ENCODE measurements around the gene COX10. TPM values are rescaled to one million over a fixed set of nuclear protein-coding genes. Genes with fewer than 3 reads are reported as not detected.

Gene COX10
- total RNA-seq, 1 experiment from 2014 or later: 20.0 TPM

- TF ChIP-seq CTCF (conservative IDR thresholded peaks at IDR 0.05; ENCODE audit: low read depth, low read length) (no peak), EZH2 (IDR thresholded peaks at IDR 0.05; ENCODE audit: borderline replicate concordance, low read depth, low read length, poor library complexity, severe bottlenecking) (no peak)
- Histone ChIP-seq H3K9me3 (ENCODE audit: low read depth, low read length, poor library complexity, severe bottlenecking) (no peaks in the 10 kb centered on the region), H3K27ac (ENCODE audit: low read depth, low read length, poor library complexity, severe bottlenecking) (no peak overlapping the region), H3K4me1 (ENCODE audit: insufficient read depth, low read length, poor library complexity, severe bottlenecking) (peaks cover 24% of the 10 kb centered on the region), H3K36me3 (ENCODE audit: insufficient read depth, low read length, poor library complexity, severe bottlenecking) (no peaks in the 10 kb centered on the region), H3K4me3 (ENCODE audit: low read depth, low read length, poor library complexity, severe bottlenecking) (no peak overlapping the region), H3K27me3 (replicated peaks; ENCODE audit: insufficient read depth, low read depth, low read length, poor library complexity) (no peaks in the 10 kb centered on the region)
- CTCF ChIA-PET: no interaction called here
- intact Hi-C loops (cut with micrococcal nuclease; ENCODE audit: unreplicated experiment): no loop called here
- no TSS peak for BruUV-seq (replicated peaks)
- POLR2A ChIA-PET (ENCODE audit: low non-redundant PET): interaction anchor here (0.7 kb wide), 1 partner anchor 11 kb away, joined by 3 read pairs; no protein-coding TSS in a partner anchor
- DNase-seq (ENCODE audit: low spot score): peak; percentile 17
Observed at GRCh38 chr17:14094676-14095601, 25.6 kb downstream of the COX10 start.

- TF ChIP-seq EZH2 (IDR thresholded peaks at IDR 0.05; ENCODE audit: borderline replicate concordance, low read depth, low read length, poor library complexity, severe bottlenecking) (no peak), CTCF (conservative IDR thresholded peaks at IDR 0.05; ENCODE audit: low read depth, low read length) (no peak)
- Histone ChIP-seq H3K4me3 (ENCODE audit: low read depth, low read length, poor library complexity, severe bottlenecking) (no peak overlapping the region), H3K9me3 (ENCODE audit: low read depth, low read length, poor library complexity, severe bottlenecking) (no peaks in the 10 kb centered on the region), H3K27ac (ENCODE audit: low read depth, low read length, poor library complexity, severe bottlenecking) (no peak overlapping the region), H3K4me1 (ENCODE audit: insufficient read depth, low read length, poor library complexity, severe bottlenecking) (peaks cover 24% of the 10 kb centered on the region), H3K36me3 (ENCODE audit: insufficient read depth, low read length, poor library complexity, severe bottlenecking) (no peaks in the 10 kb centered on the region), H3K27me3 (replicated peaks; ENCODE audit: insufficient read depth, low read depth, low read length, poor library complexity) (no peaks in the 10 kb centered on the region)
- DNase-seq (ENCODE audit: low spot score): no peak
- POLR2A ChIA-PET (ENCODE audit: low non-redundant PET): no interaction called here
- intact Hi-C loops (cut with micrococcal nuclease; ENCODE audit: unreplicated experiment): no loop called here
- CTCF ChIA-PET: no interaction called here
- BruUV-seq (replicated peaks): no TSS peak
Observed at GRCh38 chr17:14095631-14096030, 26.3 kb downstream of the COX10 start.

- POLR2A ChIA-PET (ENCODE audit: low non-redundant PET): no interaction called here
- H3K27ac ChIP-seq (ENCODE audit: low read depth, low read length, poor library complexity, severe bottlenecking): no peak overlapping the region
- BruUV-seq (replicated peaks): no TSS peak
- CTCF ChIA-PET: no interaction called here
- no peaks in the 10 kb centered on the region for H3K9me3 ChIP-seq (ENCODE audit: low read depth, low read length, poor library complexity, severe bottlenecking)
- peaks cover 11% of the 10 kb centered on the region for H3K4me1 ChIP-seq (ENCODE audit: insufficient read depth, low read length, poor library complexity, severe bottlenecking)
- intact Hi-C loops (cut with micrococcal nuclease; ENCODE audit: unreplicated experiment): no loop called here
- no peak for DNase-seq (ENCODE audit: low spot score)
- no peak overlapping the region for H3K4me3 ChIP-seq (ENCODE audit: low read depth, low read length, poor library complexity, severe bottlenecking)
- H3K27me3 ChIP-seq (replicated peaks; ENCODE audit: insufficient read depth, low read depth, low read length, poor library complexity): no peaks in the 10 kb centered on the region
- TF ChIP-seq EZH2 (IDR thresholded peaks at IDR 0.05; ENCODE audit: borderline replicate concordance, low read depth, low read length, poor library complexity, severe bottlenecking) (no peak), CTCF (conservative IDR thresholded peaks at IDR 0.05; ENCODE audit: low read depth, low read length) (no peak)
- H3K36me3 ChIP-seq (ENCODE audit: insufficient read depth, low read length, poor library complexity, severe bottlenecking): no peaks in the 10 kb centered on the region
Observed at GRCh38 chr17:14098246-14098645, 28.9 kb downstream of the COX10 start.
